Tibial artery (tissue), 4 donors: ENCODE data around the gene TRAF1.

Experiments
- DNase-seq, 2 donors: peaks; one replicate each; pipeline ENCODE4 v3.0.0-alpha.2; 2019
- H3K27ac ChIP-seq, 2 donors: fragments of 200-600 bp; sonication (generic) in 1 of 2; 1 replicate in 1 of 2; 2 replicates in 1 of 2; pipeline ENCODE4 v1.5.1; 2018 to 2019; ENCODE audit warnings: mild to moderate bottlenecking in 1 of 2
- H3K27me3 ChIP-seq, 2 donors: fragments of 200-600 bp; sonication (generic) in 1 of 2; one replicate each; pipeline versions ENCODE4 v1.5.1 to v1.6.0; 2016 to 2019
- H3K36me3 ChIP-seq, 3 donors: fragments of 200-600 bp; sonication (generic) in 2 of 3; one replicate each; pipeline ENCODE4 v1.5.1; 2016 to 2019; ENCODE audit warnings: mild to moderate bottlenecking in 2 of 3
- H3K4me1 ChIP-seq, 4 donors: fragments of 200-600 bp; sonication (generic) in 2 of 4; 1 replicate in 3 of 4; 2 replicates in 1 of 4; pipeline ENCODE4 v1.5.1; 2016 to 2019
- H3K4me3 ChIP-seq, 2 donors: fragments of 200-600 bp; sonication (generic) in 1 of 2; 1 replicate in 1 of 2; 2 replicates in 1 of 2; pipeline ENCODE4 v1.5.1; 2018 to 2019; ENCODE audit warnings: mild to moderate bottlenecking in 2 of 2
- H3K9me3 ChIP-seq, 3 donors: fragments of 200-600 bp; sonication (generic) in 1 of 3; one replicate each; pipeline ENCODE4 v1.5.1; 2016 to 2019
- intact Hi-C: fragments of 100-400 bp; cut with DNase I; formaldehyde crosslinking; loops from one replicate; pipeline ENCODE4 v1.15.0; 2023; ENCODE audit warnings: low total_unique reads
- TF ChIP-seq, protein P1 (sequence below), 2 experiments: fragments of 200-600 bp in 1 of 2; fragments of 450-650 bp in 1 of 2; IDR thresholded peaks; one replicate each; pipeline ENCODE4 v1.5.1; 2017 to 2019; ENCODE audit warnings: antibody characterized with exemption in 2 of 2, mild to moderate bottlenecking in 1 of 2, moderate library complexity in 1 of 2

The TRAF1 gene

DNA sequence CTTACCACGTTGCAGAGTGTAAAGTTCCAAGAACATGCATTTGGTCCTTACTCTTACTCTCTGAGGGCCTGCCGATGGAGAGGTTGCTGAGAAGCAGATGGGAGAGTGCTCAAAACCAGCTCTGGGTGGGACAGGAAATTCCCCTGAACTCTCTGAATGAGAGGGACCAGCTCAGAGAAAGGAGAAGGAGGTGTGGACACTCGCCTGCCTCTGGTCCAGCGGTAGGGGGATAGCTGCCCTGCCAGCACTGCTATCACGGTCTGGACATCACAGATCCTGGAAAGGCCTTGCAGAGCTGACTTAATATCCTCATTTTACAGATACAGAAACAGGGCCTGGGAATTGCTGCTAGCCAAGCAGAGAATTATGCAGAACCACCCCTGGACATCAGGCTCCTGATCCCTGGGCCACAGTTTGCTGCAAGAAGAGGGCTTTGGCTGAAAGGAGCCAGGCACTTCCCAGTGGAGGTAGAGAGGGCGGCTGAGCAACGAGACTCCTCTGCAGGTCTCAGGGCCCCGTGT is 4.9 kb downstream of the TRAF1 start:
- Histone ChIP-seq H3K36me3 (no peaks in the 10 kb centered on the region), H3K27ac (peak overlapping the region; percentile 94), H3K4me1 (peaks cover 1 to 100% (median 61%) of the 10 kb centered on the region in 4 donors), H3K4me3 (no peak overlapping the region), H3K27me3 (no peaks in the 10 kb centered on the region), H3K9me3 (no peaks in the 10 kb centered on the region)
- TF ChIP-seq, protein P1, sequence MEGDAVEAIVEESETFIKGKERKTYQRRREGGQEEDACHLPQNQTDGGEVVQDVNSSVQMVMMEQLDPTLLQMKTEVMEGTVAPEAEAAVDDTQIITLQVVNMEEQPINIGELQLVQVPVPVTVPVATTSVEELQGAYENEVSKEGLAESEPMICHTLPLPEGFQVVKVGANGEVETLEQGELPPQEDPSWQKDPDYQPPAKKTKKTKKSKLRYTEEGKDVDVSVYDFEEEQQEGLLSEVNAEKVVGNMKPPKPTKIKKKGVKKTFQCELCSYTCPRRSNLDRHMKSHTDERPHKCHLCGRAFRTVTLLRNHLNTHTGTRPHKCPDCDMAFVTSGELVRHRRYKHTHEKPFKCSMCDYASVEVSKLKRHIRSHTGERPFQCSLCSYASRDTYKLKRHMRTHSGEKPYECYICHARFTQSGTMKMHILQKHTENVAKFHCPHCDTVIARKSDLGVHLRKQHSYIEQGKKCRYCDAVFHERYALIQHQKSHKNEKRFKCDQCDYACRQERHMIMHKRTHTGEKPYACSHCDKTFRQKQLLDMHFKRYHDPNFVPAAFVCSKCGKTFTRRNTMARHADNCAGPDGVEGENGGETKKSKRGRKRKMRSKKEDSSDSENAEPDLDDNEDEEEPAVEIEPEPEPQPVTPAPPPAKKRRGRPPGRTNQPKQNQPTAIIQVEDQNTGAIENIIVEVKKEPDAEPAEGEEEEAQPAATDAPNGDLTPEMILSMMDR (IDR thresholded peaks at IDR 0.05) = no peak
- intact Hi-C loops = no loop called here
- no peak for DNase-seq

DNA sequence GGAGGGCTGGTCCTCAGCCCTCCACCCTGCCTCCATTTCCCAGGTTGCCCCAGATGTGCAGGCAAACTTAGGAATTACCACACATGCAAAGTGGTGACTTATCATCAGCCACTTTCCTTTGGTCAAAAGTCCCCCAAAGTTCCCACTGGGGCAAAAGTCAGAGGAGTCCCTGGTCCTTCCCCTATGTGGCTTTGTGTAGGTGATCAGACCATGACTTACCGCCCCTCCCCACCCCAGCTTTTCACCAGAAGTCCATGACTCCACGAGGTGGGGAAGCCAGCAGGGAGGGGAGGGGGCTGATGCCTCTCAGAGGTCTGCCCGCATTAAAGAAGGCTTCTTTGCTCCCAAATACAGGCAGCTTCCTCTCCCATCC is 5.8 kb downstream of the TRAF1 start:
- peaks cover 8 to 100% (median 60%) of the 10 kb centered on the region in 4 donors for H3K4me1 ChIP-seq
- intact Hi-C loops = no loop called here
- TF ChIP-seq, protein P1 (IDR thresholded peaks at IDR 0.05) = no peak

DNA sequence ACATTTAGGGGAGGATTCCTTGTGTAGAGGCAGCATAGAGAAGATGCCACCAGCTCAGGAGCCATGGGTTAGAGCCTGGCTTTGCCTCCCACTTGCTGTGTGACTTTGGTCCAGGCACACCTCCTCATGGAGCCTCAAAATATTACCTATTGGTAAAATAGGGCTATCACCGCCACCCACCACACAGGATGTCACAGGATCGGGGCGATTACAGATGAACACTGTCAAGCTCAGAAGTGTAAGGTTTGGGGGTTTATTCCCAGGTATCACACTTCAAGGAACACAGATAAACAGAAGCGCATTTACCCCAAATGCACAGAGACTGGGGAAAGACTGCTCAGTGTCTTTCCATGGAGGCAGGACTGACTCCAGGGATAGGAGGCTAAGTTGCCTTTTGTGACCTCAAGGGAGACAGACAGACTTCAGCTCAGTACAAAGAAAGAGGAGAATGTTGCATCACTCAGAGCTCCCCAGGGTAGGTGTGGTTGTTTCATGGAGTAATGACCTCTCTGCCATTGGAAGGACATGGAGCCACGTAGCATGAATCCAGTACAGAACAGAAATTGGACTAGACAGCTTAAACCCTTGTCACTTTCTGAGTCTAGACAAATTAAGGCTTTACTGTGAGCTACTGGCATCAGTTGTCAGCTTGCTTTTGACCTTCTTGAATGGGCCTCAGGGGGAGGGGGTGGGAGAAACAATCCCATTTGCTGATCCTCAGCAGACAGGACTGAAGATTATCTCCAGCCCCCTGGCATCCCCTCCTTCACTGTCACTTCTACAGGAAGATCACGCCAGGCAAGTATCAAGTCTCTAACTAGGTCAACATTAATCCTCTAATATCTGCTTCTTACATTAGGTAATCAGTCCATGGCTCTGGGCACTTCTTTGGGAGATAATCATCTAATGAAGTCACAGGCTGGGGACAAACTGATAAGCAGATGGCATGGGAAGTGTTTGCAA is 6.5 kb downstream of the TRAF1 start:
- TF ChIP-seq, protein P1 (IDR thresholded peaks at IDR 0.05) = no peak
- no peaks in the 10 kb centered on the region for H3K36me3 ChIP-seq
- H3K27me3 ChIP-seq = no peaks in the 10 kb centered on the region
- intact Hi-C loops = no loop called here
- peak in 1 of 2 donors; percentile 79 for DNase-seq
- peak overlapping the region; percentile 94 for H3K27ac ChIP-seq
- H3K4me3 ChIP-seq = no peak overlapping the region
- no peaks in the 10 kb centered on the region for H3K9me3 ChIP-seq
- peaks cover 8 to 100% (median 60%) of the 10 kb centered on the region in 4 donors for H3K4me1 ChIP-seq

More for the DNA sequence above, 5.8 kb downstream of the TRAF1 start:
- Histone ChIP-seq H3K36me3 (no peaks in the 10 kb centered on the region), H3K4me3 (no peak overlapping the region), H3K27ac (peak overlapping the region; percentile 94), H3K9me3 (no peaks in the 10 kb centered on the region), H3K27me3 (no peaks in the 10 kb centered on the region)
- no peak for DNase-seq

DNA sequence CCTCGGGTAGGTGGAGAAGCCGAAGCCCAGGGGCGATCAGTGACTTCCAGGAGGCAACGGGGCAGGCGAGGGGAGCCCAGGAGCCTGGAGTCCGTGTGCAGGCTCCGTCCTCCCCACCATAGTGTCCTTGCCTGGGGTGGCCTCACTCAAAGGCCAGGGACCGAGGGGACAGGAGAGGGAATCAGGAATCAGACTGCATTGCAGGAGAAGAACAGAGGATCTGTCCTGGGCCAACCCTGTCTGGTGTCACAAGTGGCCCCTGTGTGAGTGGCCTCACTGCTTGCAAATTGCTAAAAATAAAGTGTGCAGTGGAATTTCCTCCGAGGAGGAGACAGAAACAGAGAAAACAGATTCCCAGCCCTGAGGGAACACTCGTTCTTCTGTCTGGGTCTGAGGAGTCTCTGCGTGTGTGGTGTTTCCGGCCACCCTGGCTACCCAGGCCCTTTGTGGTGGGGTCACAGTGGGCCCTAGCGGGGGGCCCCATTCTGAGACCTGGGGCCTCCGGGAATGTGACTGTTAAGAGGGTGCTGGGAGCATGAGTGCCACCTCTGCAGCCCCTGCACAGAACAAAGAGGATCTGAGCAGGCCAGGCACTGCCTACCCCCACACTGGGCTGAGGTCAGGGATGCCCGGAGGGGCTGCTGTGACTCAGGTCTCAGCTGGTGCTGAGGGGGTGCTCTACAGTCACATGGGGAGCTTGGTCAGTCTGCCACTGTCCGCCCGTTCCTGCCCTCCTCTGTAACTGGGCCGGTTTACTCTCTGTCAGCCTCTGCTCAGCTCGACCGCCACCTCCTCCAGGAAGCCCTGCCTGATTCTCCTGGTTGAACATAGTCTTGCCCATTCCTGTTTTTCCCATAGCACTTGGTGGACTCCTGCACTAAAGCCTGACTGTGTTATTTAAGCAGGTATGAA is 7.4 kb downstream of the TRAF1 start:
- TF ChIP-seq, protein P1 (IDR thresholded peaks at IDR 0.05) = no peak
- Histone ChIP-seq H3K4me3 (peak overlapping the region in 1 of 2 donors; percentile 1), H3K36me3 (no peaks in the 10 kb centered on the region), H3K4me1 (peaks cover 8 to 100% (median 68%) of the 10 kb centered on the region in 4 donors), H3K9me3 (no peaks in the 10 kb centered on the region), H3K27ac (peak overlapping the region; percentile 94), H3K27me3 (no peaks in the 10 kb centered on the region)
- peak in 1 of 2 donors; percentile 78 for DNase-seq
- intact Hi-C loops = no loop called here
